GM18951 (cell line): ENCODE measurements around the gene SWT1.

Source experiments
- POLR2A ChIP-seq: IDR thresholded peaks from 4 replicates; pipeline ENCODE4 v1.6.1; 2011; ENCODE audit warnings: mild to moderate bottlenecking; ENCODE audit not compliant: insufficient read length, insufficient read depth; ENCODE audit errors: extremely low read depth
- in situ Hi-C: fragments of 300-500 bp; cut with MboI; formaldehyde crosslinking; loops from one replicate; pipeline ENCODE4 v1.12.0; 2022; ENCODE audit warnings: low sequenced_read_pairs, mixed read lengths, inconsistent platforms; ENCODE audit not compliant: unreplicated experiment

Gene SWT1

GRCh38 chr1:185265314-185265713, 108.3 kb downstream of the SWT1 start:
- in situ Hi-C loops, result no loop called here
- TF ChIP-seq POLR2A, result no peak

GRCh38 chr1:185267301-185267700, 110.3 kb downstream of the SWT1 start:
- in situ Hi-C loops, result no loop called here
- no peak for TF ChIP-seq POLR2A

GRCh38 chr1:185267701-185268100, 110.7 kb downstream of the SWT1 start:
- in situ Hi-C loops, result no loop called here
- no peak for TF ChIP-seq POLR2A

- TF ChIP-seq POLR2A, result no peak
- in situ Hi-C loops, result no loop called here
Measured at GRCh38 chr1:185268352-185268751, 111.4 kb downstream of the SWT1 start.

- no peak for TF ChIP-seq POLR2A
- in situ Hi-C loops, result no loop called here
Measured at GRCh38 chr1:185271921-185272320, 115.0 kb downstream of the SWT1 start.

GRCh38 chr1:185279571-185279970, 122.6 kb downstream of the SWT1 start:
- no peak for TF ChIP-seq POLR2A
- in situ Hi-C loops, result no loop called here

- no peak for TF ChIP-seq POLR2A
- in situ Hi-C loops, result no loop called here
Measured at GRCh38 chr1:185280589-185280988, 123.6 kb downstream of the SWT1 start.

- in situ Hi-C loops, result no loop called here
- no peak for TF ChIP-seq POLR2A
Measured at GRCh38 chr1:185281245-185281644, 124.3 kb downstream of the SWT1 start.

- in situ Hi-C loops, result no loop called here
- no peak for TF ChIP-seq POLR2A
Measured at GRCh38 chr1:185284116-185284515, 127.1 kb downstream of the SWT1 start.

- no peak for TF ChIP-seq POLR2A
- in situ Hi-C loops, result no loop called here
Measured at GRCh38 chr1:185284533-185285276, 127.7 kb downstream of the SWT1 start.

- in situ Hi-C loops, result no loop called here
- no peak for TF ChIP-seq POLR2A
Measured at GRCh38 chr1:185287451-185287850, 130.5 kb downstream of the SWT1 start.

GRCh38 chr1:185288435-185288834, 131.5 kb downstream of the SWT1 start:
- no peak for TF ChIP-seq POLR2A
- in situ Hi-C loops, result no loop called here

- TF ChIP-seq POLR2A, result no peak
- in situ Hi-C loops, result no loop called here
Measured at GRCh38 chr1:185289880-185290279, 132.9 kb downstream of the SWT1 start.

- TF ChIP-seq POLR2A, result no peak
- in situ Hi-C loops, result no loop called here
Measured at GRCh38 chr1:185291159-185291558, 134.2 kb downstream of the SWT1 start.
